OCI-LY1 (cell line): ENCODE measurements around the gene TRPM4.

ENCODE experiments used
- CTCF ChIP-seq: fragments of 200-600 bp; sonication (generic), shearing (Covaris generic); IDR thresholded peaks from 2 replicates; pipeline ENCODE4 v1.5.1; 2017; ENCODE audit warnings: mild to moderate bottlenecking, antibody characterized with exemption, low read length, moderate library complexity, mixed read lengths
- EZH2 ChIP-seq: fragments of 200-600 bp; sonication (generic), shearing (Covaris generic); IDR thresholded peaks from 2 replicates; pipeline ENCODE4 v1.8.0; 2017; ENCODE audit warnings: borderline replicate concordance, mixed run types, mild to moderate bottlenecking, antibody characterized with exemption, low read length, moderate library complexity, mixed read lengths

- TF ChIP-seq CTCF (no peak), EZH2 (no peak)
Observed at GRCh38 chr19:49222011-49222410, 64.4 kb downstream of the TRPM4 start.
